Progenitor cell of endocrine pancreas (in vitro differentiated cells): Measurements from ENCODE around the gene SCAMP1. TPM values are rescaled to one million over a fixed set of nuclear protein-coding genes. Genes with fewer than 3 reads are reported as not detected.

ENCODE experiments used
- DNase-seq: peaks from one replicate; pipeline ENCODE4 v3.0.0; 2021; ENCODE audit warnings: low spot score; ENCODE audit not compliant: unreplicated experiment
- H3K27ac Mint-ChIP-seq: 2 replicates; pipeline ENCODE4 v1.8.0; 2021; ENCODE audit warnings: mild to moderate bottlenecking, moderate library complexity, mixed read lengths
- H3K27me3 Mint-ChIP-seq: 2 replicates; pipeline ENCODE4 v1.8.0; 2021; ENCODE audit warnings: mixed read lengths
- H3K36me3 Mint-ChIP-seq: 2 replicates; pipeline ENCODE4 v1.8.0; 2022; ENCODE audit warnings: mixed read lengths; ENCODE audit not compliant: insufficient read depth
- H3K4me1 Mint-ChIP-seq: 2 replicates; pipeline ENCODE4 v1.8.0; 2021; ENCODE audit warnings: low read depth, mixed read lengths
- H3K4me3 Mint-ChIP-seq: 2 replicates; pipeline ENCODE4 v1.8.0; 2021; ENCODE audit warnings: low read depth, mild to moderate bottlenecking, moderate library complexity, mixed read lengths
- H3K9me3 Mint-ChIP-seq: 2 replicates; pipeline ENCODE4 v1.8.0; 2021; ENCODE audit warnings: low read depth, mixed read lengths
- long read RNA-seq: library from polyadenylated mRNA; unstranded; transcript quantifications from one replicate; pipeline ENCODE4 v2.0.0, GENCODE V29; 2020
- total RNA-seq: library from RNA; stranded (reverse); gene quantifications from 2 replicates; pipeline ENCODE4 v1.2.1, GENCODE V29; 2021
- TF ChIP-seq, protein P1 (sequence below): fragments of 200-600 bp; sonication (generic); IDR thresholded peaks from one replicate; pipeline ENCODE4 v1.5.0; 2021; ENCODE audit warnings: antibody characterized with exemption, mild to moderate bottlenecking; ENCODE audit not compliant: unreplicated experiment

Gene SCAMP1, protein sequence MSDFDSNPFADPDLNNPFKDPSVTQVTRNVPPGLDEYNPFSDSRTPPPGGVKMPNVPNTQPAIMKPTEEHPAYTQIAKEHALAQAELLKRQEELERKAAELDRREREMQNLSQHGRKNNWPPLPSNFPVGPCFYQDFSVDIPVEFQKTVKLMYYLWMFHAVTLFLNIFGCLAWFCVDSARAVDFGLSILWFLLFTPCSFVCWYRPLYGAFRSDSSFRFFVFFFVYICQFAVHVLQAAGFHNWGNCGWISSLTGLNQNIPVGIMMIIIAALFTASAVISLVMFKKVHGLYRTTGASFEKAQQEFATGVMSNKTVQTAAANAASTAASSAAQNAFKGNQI
- 43.5 and 44.3 TPM in 2 replicates for total RNA-seq
- long read RNA-seq, full-length matches to known transcripts: 226 of 269 reads
- long read RNA-seq, partial matches to known transcripts: 2 of 269 reads
- long read RNA-seq, other reads (novel, unspliced or antisense): 41 of 269 reads

GRCh38 chr5:78359831-78360673 lies at the start of gene SCAMP1:
TSS of gene SCAMP1 (plus strand) at chr5:78360617. CDS start at chr5:78360672, 55 bp downstream.
- H3K27ac Mint-ChIP-seq: peak within 1 kb of the TSS; percentile 96
- no peaks in the 10 kb centered on the region for H3K27me3 Mint-ChIP-seq
- H3K4me1 Mint-ChIP-seq: peaks cover 11% of the 10 kb centered on the region
- peak within 1 kb of the TSS; percentile 96 for H3K4me3 Mint-ChIP-seq
- no peaks in the 10 kb centered on the region for H3K36me3 Mint-ChIP-seq
- TF ChIP-seq, protein P1, sequence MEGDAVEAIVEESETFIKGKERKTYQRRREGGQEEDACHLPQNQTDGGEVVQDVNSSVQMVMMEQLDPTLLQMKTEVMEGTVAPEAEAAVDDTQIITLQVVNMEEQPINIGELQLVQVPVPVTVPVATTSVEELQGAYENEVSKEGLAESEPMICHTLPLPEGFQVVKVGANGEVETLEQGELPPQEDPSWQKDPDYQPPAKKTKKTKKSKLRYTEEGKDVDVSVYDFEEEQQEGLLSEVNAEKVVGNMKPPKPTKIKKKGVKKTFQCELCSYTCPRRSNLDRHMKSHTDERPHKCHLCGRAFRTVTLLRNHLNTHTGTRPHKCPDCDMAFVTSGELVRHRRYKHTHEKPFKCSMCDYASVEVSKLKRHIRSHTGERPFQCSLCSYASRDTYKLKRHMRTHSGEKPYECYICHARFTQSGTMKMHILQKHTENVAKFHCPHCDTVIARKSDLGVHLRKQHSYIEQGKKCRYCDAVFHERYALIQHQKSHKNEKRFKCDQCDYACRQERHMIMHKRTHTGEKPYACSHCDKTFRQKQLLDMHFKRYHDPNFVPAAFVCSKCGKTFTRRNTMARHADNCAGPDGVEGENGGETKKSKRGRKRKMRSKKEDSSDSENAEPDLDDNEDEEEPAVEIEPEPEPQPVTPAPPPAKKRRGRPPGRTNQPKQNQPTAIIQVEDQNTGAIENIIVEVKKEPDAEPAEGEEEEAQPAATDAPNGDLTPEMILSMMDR: peak; percentile 48
- DNase-seq: peak; percentile 91
- no peaks in the 10 kb centered on the region for H3K9me3 Mint-ChIP-seq

DNA sequence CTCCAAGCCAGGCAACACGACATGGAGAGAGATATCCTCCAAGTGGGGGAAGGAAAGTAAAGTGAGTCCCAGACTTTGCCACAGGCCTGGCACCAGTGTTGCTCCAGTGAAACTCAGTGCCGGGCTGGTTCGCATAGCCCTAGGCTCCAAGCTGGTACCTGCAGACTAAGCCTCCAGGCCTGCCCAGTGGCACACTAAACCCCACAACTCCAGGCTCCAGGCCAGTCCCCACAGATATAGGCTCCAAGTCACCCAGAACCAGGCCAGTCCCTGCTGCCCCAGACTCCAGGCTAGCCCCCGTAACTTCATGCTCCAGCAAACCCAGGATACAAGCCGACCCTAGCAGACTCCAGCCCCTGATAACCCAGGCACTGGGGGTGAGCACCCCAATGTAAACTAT lies 42.9 kb upstream of the SCAMP1 start:
- Mint-ChIP-seq H3K27ac (no peak overlapping the region), H3K9me3 (peaks cover 7% of the 10 kb centered on the region), H3K27me3 (no peaks in the 10 kb centered on the region), H3K4me1 (no peaks in the 10 kb centered on the region), H3K36me3 (no peaks in the 10 kb centered on the region), H3K4me3 (no peak overlapping the region)
- TF ChIP-seq, protein P1: no peak
- no peak for DNase-seq

- TF ChIP-seq, protein P1: no peak
- H3K27ac Mint-ChIP-seq: no peak overlapping the region
- H3K36me3 Mint-ChIP-seq: no peaks in the 10 kb centered on the region
- no peaks in the 10 kb centered on the region for H3K27me3 Mint-ChIP-seq
- no peaks in the 10 kb centered on the region for H3K4me1 Mint-ChIP-seq
- no peak for DNase-seq
- peaks cover 7% of the 10 kb centered on the region for H3K9me3 Mint-ChIP-seq
- H3K4me3 Mint-ChIP-seq: no peak overlapping the region
These were observed 42.1 kb upstream of the SCAMP1 start for GRCh38 chr5:78318337-78318736.

DNA sequence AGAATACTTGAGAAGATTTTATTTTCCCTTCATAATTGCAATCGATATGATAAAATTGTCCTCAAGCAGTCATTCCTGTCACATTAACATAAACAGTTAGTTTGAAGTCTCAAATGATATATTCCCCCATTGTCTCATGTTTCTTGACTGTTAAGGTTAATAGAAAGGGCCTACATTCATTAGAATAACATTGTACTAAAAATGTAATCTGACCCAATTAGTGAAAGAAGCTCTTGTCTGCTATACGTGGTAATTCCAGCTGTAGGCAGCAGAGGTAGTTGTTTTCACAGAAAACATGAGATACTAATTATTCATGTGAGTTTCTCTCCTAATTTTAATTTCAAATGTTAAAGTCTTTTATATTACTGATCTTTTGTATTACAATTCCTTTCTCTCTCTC lies 40.0 kb upstream of the SCAMP1 start:
- H3K27ac Mint-ChIP-seq: no peak overlapping the region
- H3K27me3 Mint-ChIP-seq: no peaks in the 10 kb centered on the region
- no peaks in the 10 kb centered on the region for H3K4me1 Mint-ChIP-seq
- no peaks in the 10 kb centered on the region for H3K36me3 Mint-ChIP-seq
- DNase-seq: no peak
- H3K4me3 Mint-ChIP-seq: no peak overlapping the region
- TF ChIP-seq, protein P1: peak; percentile 53
- H3K9me3 Mint-ChIP-seq: no peaks in the 10 kb centered on the region

- no peak for DNase-seq
- Mint-ChIP-seq H3K4me1 (no peaks in the 10 kb centered on the region), H3K27ac (no peak overlapping the region), H3K36me3 (no peaks in the 10 kb centered on the region), H3K27me3 (peaks cover 3% of the 10 kb centered on the region), H3K4me3 (no peak overlapping the region), H3K9me3 (no peaks in the 10 kb centered on the region)
- TF ChIP-seq, protein P1: no peak
These were observed 37.2 kb upstream of the SCAMP1 start for GRCh38 chr5:78323241-78323640.
